HuH-7 (cell line): ENCODE results near the gene ARSI.
"Not testable (repeated sequence)": the region's sequence is repeated elsewhere in the genome, so short reads cannot be mapped to it uniquely, and the experiment has no call there.

ENCODE experiments used
- DNase-seq: peaks from one replicate; pipeline ENCODE4 v3.0.0; 2011; ENCODE audit warnings: low spot score

Gene ARSI

DNA sequence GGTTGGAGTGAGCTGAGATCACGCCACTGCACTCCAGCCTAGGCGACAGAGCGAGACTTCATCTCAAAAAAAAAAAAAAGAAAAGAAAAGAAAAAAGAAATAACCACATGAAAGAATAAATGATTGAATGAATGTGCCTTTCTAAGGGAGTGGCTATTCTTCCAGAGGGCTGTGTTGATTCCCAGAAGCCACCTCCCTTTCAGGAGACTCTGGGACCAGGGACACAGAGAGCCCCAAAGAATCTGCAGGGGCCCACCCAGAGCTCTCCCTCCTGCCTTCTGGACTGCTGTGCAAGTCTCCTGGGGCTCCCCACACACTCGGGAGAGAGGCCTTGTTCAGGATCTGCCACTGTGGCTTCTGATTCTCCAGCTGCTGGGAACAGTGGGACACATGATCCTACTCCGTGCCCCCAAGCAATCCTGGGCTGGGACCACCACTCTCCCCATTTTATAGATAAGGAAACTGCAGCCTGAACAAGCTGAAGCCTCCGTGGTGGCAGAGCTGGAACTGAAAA, 36.8 kb downstream of the ARSI start:
- DNase-seq = no peak

DNA sequence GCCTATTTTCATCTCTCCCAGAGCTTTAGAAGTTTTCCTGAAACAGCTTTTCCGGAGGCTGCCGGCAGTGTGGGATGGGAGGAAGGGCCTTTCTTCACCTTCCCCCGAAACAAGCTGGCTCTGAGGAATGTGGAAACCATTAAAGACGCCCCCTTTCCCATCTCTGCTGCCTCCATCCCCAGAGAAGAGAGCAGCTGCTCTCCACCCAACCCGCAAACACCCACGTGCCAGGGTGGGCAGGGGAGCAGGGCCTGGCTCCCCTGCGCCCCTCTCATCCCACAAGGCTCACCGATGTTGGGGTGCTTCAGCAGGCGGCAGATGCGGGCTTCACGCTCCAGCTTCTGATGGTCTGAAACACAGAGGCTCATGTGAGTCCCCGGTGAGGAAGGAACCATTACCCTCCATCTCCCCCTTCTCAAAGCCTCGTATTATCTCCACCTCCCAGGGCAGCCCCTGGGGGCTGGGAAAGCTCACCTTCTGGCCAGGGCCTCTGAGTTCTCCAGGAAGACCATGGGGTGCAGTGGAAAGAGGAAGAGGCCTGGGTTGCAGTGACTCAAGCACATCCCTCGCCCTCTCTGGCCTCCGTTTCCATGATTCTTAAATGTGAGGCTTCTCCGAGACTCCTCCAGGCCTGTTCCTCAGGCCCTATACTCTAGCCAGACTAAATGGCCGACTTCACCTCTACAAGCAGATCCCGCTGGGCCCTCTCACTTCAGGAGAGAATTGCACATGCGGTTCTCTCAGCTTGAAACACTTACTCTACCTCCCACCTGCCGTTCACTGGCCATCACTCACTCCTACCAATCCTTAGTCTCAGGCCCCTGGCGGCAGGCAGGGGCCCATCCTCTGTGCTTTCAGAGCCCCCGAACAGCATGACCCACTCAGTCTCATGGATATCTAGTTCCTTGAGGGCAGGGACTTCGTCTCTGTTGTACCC, 37.8 kb downstream of the ARSI start:
- no peak for DNase-seq

DNA sequence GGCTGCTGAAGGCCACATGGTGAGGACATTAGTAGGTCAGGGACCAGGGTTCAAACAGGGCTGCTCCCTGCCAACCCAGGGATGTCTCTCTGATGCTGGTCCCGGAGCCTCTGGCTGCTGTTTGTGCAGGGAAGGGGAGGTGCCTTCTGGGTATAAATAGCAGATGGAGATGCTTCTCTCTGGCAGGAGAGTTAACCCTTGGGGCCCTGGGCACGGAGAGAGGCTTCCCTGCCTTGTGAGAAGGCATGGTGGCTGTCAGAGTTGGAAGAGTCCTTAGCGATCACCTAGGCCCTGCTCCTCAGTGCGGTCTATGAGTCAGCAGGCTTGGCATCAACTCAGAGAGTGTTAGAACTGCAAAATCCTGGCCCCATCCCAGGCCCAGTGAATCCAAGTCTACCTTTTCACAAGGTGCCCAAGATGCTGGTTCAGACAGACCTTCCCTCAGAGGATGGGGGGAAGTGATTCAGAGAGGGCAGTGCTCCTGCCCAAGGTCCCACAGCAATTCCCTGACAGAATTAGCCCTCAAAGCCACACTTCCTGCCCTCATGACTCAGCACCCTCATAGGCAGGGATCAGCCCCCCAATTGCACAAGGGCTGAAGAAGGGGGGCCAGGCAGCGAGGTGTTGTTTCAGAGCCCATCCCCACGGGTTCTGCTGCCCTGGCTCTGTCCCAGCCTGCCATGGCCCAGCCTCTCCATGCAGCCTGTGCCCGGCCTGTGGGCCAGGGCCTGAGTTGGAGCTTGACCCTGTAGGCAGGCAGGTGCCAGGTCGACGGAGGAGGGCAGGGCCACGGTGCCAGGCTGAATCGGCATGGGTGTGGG, 38.7 kb downstream of the ARSI start:
- DNase-seq = no peak

DNA sequence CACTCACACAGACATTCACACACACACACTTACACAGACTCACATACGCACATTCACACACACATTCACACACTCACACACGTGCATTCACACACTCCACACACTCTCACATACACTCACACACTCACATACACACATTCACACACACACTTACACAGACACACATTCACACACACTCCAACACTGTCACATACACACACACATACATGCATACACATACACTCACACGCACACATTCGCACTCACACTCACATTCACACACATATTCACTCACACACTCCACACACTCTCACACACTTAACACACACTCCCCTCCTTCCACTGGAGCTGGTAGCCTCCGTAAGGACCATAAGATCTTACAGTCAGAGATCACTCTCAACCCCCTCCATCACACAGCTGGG, 39.3 kb downstream of the ARSI start:
- DNase-seq = no peak

DNA sequence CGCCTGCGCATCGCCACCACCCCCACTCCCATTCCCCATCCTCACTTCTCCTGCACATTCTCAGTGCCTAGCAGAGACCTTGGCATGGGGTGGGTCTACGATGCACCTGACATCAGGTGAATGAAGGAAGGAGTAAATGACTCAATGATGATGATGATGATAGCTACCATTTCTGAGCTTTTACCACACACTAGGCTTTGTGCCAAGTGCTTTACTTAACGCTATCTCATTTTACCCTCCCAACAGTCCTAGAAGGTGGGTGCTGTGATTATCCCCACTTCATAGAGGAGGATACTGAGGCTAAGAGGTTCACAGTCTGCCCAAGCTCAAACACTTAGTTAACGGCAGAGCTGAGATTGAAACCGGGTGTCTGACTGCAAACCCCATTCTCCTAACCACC, 40.2 kb downstream of the ARSI start:
- no peak for DNase-seq

DNA sequence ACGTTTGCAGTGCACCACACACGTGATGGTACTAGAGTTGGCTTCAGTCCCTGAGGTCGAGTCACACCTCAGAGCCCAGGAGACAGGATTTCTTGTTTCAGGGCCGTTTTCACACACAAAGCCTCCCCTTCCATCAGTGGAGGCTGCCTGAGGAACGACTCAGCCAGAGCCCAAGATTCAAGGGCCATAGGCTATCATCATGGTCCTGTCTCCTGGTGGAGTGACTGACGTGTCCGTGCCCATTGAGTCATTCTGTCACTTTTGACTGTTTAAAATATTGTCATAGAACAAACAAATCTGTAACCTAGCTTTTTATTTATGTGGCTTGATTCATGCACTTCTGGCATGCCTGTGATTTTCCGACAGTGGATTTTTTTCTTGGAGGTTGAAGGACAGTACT, 41.5 kb downstream of the ARSI start:
- no peak for DNase-seq

DNA sequence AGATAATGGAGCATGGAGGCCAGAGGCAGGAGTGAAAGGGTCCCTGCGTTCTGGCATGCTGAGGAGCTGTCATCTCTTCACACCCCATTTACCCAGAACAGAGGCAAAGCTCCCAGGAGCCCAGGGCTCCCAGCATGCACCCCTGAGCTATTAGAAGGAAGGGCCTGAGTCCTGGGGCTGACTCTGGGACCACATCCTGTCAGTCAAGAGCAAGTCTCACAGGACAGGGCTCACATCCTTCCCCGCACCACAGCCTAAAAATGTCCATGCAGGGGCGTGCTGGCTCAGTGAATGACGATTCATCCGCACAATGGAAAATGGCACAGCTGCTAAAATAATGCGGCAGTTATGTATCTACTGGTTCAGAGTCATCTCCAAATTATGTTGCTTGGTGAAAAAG, 44.6 kb downstream of the ARSI start:
- no peak for DNase-seq

DNA sequence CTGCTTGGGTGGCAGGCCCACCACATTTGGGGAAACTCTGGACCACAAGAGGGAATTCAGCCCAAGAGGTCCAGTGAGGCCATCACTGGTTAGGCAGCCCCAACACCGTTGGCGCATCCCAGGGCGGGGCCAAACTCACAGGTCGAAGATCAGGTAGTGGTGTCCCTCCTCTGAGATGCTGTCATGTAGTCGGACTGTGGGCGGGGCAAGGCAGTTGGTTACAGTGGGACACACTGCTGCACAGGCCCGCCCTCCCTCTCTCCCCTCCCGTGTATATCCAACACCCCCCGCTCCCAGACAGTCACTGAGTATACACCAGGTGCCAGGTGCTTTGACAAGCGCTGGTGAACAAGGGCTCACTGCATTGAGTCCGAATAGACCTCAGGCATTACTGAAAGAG, 45.3 kb downstream of the ARSI start:
- no peak for DNase-seq

DNA sequence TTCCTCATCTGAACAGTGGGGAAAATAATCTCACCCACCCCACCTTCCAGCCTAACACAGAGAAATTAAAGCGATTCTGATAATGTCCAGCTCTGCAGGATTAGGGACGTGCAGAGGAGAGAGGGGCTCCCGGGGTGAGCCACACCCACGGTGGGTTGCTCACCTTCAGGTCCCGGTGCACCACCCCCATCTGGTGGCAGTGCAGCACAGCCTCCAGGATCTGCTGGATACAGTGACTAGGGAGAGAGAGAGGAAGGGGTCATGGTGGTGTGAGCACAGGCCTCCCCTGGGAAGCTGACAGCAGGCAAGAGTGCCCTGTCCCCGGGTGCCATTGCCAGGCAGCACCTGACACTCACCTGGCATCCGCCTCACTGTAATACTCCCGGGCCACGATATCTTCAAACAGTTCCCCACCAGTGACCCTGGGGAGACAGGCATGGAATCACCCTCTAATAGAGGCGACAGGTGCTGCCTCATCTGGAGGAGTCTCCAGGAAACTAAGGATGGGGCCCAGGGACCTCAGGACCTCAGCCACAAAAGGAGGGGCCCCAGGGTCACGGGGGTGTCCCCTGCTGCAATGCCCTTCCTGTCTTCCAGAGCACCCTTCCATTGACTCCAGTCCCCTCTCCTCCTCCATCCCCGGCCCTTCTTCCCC, 46.2 kb downstream of the ARSI start:
- DNase-seq = peak; percentile 48

DNA sequence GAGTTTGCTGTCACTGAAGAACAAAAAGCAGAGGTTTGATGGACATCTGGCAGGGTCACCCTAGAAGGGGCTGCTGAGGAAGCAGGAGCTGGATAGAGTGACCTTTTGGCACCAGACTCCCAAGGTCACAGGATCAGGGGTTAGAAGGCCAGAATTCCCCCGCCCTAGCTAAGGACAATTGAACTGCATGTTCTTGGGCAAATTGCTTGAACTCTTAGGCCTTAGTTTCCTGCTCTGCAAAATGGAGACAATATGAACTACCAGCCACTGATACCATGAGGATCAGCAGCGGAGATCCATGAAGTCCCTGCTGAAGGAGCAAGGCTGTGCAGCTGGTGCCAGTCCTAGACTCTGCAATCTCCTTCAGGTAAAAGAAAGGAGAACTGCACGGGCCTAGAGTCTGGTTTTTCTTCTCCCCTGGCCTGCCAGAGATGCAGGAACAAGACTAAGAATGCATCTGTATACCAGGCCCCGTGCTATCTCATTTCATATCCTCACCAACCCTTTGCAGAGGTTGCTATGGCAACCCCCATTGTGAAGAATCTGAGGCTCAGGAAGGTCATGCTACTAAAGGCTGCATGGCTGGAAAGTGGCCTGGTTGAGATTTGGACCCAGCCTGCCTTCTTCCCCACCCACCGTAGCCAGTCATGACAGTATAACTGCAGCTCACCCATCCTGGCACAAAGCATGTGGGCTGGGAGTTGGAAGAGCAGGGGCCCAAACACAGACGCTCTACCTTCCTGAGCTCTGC, 46.9 kb downstream of the ARSI start:
- DNase-seq = no peak

DNA sequence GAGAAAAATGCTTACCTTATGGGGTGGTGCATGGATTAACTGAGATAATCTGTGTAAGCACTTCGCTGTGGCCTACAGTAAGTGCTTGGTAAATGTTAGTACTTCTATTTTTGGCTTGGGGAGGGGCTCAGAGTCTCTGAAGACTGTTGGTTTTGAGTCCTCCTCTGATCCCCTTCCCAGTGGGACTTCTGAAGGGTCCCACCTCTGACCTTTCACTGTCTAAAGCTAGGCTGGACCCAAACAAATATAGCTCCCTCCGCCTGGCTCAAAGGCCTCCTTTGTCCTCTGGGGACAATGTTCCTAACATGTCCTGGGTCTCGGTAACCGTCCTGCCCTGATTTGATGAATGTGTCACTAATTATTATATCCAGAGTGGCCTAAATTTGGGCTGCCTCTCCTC, 47.9 kb downstream of the ARSI start:
- no peak for DNase-seq

DNA sequence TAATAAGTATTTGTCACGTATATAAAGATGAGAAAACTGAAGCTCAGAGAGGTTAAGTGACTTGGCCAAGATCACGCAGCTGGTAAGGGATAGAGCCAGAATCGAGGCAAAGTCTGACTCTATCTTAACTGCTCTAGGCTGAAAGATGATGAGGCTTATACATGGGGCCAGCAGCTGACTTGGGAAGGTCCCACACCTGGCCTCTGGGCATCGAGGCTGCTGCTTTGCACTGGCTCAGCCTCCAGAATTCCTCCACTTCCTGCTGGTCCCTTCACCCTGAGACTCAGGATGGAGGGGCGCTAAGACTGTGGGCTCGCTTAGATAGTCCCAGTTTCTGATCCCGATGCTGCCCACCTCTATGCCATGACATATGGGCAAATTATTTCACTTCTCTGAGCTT, 48.3 kb downstream of the ARSI start:
- no peak for DNase-seq

DNA sequence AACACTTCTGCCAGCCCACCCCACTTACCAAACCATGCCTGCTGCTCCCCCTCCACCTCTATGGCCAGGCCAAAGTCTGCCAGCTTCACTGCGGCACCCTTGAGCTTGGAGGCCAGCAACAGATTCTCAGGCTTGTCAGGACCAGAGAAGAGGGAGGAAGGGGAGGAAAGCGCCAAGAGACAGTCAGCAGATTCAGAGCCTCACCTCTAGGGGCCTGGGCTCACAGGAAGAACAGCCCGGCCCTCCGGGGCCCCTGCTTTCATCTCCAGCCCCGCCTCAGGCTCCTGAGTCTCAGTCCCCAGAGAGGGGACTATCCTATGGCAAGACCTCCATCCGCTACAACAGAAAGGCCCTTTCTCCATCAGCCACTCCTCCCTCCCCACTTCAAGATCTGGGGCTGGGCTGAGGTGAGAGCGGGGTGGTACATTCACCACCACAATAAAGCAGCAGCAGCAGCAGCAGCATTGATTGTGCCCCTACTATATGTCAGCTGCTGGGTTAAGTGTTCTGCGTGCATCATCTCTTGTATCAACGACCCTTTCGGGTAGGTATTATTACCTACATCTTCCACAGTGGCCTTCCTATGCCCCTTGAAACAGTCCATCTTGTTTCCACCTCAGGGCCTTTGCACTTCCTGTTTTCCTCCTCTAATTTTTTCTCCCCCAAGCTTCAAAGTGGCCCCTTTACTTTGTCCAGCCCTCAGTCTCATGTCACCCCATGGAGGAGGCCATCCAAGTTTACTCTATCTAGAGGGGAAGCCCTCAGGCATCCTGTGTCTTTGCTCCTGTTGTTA, 49.1 kb downstream of the ARSI start:
- no peak for DNase-seq

DNA sequence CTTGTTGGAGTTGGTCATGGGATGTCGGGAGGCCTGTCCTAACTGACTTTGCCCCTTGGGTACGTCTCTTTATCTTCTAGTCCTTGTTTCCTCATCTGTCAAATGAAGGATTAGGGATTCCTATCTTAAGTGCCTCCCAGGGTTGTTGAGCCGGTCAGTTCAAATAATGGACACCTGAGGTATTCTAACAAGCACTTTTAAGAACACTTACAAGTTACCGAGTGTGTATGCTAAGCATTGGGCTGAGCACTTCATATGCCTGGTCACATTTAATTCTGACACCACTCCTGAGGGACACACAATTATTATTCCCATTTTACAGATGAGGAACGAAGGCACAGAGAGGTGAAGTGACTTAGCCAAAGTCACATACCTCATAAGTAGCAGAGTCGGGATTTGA, 50.2 kb downstream of the ARSI start:
- no peak for DNase-seq

DNA sequence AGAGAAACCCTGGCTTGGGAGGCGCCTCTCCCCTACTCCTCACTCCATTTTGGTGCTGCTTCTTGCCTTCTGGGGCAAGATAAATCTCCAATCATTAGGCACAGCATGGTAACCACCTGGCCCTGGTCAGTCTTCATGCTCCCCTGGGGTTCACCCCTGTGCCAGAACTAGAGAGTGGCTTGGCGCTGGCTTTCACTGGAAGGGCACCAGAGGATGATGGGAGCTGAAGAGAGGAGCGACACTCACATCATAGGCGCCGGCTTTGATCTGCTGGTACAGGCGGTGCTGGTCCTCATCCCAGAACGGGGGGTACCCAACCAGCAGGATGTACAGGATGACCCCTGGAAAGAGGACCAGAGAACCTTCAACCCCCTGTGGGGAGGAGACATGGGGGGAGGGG, 51.2 kb downstream of the ARSI start:
- no peak for DNase-seq

DNA sequence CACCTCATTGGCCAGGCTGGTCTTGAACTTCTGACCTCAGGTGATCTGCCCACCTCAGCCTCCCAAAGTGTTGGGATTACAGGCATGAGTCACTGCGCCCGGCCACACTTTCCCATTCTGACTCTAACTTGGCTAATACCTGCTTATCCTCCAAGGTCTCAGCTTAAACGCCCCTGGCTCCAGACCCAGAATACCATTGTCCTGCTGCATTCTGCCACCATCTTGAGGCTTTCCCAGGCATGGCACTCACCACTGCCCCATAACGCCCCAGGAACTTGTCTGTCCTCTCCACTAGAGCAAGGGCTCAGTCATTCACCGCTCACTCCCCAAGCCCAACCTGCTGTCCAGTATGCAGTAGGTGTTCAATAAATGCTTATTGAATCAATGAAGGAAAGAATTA, 53.0 kb downstream of the ARSI start:
- no peak for DNase-seq

DNA sequence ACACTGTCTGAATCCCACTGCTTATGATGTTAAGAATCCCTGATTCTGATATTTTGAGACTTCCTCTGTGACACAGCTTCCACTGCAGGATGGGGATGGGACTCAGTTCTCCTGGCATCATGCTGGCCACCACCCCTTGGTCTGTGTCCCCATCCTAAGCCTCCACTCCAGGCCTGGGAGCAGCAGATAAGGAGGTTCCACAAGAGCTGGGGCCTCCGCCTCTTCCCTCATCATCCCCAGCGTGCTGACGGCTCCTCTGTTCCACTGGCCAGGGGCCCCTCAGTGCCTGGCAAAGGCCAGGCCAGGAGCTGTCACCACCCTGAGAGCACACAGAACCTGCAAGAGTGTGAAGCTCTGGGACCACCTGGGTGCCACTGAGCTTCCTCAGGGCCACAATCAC, 53.8 kb downstream of the ARSI start:
- DNase-seq = no peak

DNA sequence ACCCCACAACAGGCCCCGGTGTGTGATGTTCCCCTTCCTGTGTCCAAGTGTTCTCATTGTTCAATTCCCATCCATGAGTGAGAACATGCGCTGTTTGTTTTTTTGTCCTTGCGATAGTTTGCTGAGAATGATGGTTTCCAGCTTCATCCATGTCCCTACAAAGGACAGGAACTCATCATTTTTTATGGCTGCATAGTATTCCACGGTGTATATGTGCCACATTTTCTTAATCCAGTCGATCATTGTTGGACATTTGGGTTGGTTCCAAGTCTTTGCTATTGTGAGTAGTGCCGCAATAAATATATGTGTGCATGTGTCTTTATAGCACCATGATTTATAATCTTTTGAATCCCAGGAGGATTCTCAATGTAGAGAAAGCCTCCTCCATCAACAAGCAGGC, 54.2 kb downstream of the ARSI start:
- DNase-seq = not testable (repeated sequence)

DNA sequence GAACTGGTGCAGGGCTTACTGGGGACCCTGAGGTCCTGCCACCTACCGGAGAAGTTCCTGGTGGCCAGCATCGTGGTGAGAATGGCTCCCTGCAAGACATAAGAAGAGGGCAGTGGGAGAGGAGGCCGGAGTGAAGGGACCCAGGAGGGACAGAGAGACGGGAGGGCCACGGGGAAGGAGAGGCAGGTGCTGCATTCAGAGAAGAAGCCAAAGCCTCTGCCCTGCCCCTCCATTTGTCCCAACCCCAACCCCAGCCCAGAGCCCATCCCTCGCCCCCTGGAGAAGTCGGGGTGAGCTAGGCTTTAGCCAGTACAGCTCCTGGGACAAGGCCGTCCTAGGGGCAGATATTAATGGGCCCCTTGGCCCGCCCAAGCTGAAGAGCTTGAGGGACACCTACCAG, 55.0 kb downstream of the ARSI start:
- DNase-seq = no peak

DNA sequence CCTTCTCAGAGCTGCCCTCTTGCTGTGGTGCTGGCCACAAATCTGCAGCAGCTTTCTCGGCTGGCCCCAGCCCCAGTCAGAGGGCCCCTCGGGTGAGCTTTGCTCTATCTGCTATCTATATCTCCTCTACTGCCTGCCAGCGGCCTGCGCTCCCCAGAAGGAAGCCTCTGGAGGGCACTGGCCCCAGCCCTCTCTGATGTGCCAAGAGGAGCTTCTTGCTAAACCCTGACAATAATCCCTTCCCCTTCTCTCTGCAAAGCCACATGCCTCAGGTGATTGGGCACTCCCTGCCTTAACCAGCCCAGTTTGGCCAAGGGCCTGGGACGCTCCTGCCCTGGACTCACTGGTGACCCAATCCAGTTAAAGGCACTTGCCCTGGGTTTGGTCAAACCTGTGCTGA, 55.9 kb downstream of the ARSI start:
- no peak for DNase-seq

DNA sequence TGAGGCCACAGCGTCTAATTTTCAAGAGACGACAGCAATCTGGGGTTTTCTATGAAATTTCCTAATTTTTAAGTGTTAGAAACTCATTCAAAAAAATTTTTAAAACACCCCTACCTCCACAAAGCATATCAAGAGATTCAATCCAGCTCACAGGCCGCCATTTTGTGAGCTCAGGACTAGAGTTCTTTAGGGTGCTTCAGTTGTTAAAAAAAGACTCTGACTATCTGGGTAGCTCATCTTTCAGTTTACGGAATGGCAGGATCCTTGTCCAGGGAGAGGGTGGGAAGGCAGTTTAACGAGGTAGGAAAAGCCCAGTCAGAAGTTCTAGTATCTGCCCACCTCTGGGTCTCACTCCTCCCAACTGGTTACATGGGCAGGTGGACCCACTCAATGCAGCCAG, 56.3 kb downstream of the ARSI start:
- DNase-seq = no peak
